HG02763 (cell line): ENCODE measurements around the gene ZNF90.
"Not testable (repeated sequence)": the region's sequence is repeated elsewhere in the genome, so short reads cannot be mapped to it uniquely, and the experiment has no call there.

Experiments
- ATAC-seq: cut with Tn5 transposase; IDR thresholded peaks from one replicate; pipeline ENCODE4 v1.9.1; 2021; ENCODE audit warnings: mild to moderate bottlenecking, moderate library complexity; ENCODE audit not compliant: unreplicated experiment

ZNF90 gene

GRCh38 chr19:20077791-20078463, at the start of gene ZNF90:
TSS of gene ZNF90 (plus strand) at chr19:20078000. CDS start at chr19:20078133, 133 bp downstream.
- ATAC-seq, result peak; percentile 93

- no peak for ATAC-seq
These were observed 49.2 kb upstream of the ZNF90 start for GRCh38 chr19:20028611-20029010.

DNA sequence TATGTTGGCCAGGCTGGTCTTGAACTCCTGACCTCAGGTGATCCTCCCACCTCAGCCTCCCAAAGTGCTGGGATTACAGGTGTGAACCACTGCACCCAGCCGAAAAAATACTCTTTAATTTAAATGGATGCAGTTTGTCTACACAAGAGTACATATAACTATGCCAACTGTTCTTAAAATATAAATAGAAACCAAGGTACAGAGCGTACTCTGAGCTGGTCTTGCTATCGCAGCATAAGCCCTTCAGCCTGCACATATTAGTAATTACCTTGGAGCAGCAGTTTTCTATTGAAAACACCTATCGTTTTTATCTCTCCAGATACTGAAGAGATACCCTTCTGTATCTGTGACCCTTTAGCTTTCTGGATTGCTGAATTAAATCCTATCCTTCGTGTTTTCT, 41.9 kb upstream of the ZNF90 start:
- no peak for ATAC-seq

- ATAC-seq, result no peak
These were observed 39.2 kb upstream of the ZNF90 start for GRCh38 chr19:20038358-20039202.

DNA sequence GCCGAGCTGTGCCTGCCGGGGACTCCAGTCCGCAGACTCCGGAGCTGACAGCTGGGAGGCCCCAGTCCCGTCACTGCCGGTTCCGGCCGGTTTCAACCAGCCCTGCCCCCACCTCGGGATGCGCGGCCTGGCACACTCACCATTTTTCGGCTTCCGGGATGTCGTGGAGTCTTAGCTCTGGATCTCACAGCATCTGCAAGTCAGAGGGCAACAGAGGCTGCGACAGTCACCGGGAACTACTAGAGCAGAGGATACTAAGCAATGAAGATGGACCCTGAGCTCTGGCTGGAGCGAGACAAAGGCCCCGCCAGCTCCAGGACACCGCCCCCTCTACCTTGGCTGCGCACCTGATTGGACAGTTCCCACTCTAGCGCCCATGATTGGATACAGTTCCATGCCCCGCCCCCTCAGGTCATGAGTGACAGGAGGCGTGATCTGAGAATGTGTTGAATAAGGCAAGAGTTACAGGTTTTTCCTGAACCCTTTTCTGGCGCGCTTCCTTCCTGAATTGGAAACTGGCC, 38.5 kb upstream of the ZNF90 start, which contains the start of gene ZNF682:
Gene ZNF682, minus strand, starts transcription at position 303 of the 521 bp plus-strand sequence. Its CDS starts 160 bp downstream, at position 143.
- ATAC-seq, result peak; percentile 99

DNA sequence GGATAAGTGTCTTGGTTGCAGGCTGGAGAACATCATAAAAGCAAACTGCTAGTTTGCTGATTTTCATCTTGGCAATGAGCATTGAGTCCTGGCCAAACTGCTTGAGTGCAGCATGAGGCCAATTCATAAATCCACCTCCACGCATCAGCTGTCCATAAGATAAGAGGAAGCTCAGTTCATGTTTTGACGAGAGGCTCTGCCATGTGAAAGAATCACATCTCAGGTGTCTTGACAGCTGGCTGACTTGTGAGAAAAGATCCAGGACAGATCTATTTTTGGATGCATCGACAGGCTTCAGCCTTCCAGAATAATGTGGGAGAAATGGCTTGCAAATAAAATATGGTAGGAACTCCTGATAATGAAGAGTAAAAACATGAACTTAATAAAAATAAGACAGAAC, 33.1 kb upstream of the ZNF90 start:
- ATAC-seq, result no peak

GRCh38 chr19:20045742-20046141, 32.1 kb upstream of the ZNF90 start:
- ATAC-seq, result not testable (repeated sequence)

- peak; percentile 91 for ATAC-seq
These were observed 25.7 kb upstream of the ZNF90 start for GRCh38 chr19:20051841-20052768.

GRCh38 chr19:20058738-20059137, 19.1 kb upstream of the ZNF90 start:
- not testable (repeated sequence) for ATAC-seq

DNA sequence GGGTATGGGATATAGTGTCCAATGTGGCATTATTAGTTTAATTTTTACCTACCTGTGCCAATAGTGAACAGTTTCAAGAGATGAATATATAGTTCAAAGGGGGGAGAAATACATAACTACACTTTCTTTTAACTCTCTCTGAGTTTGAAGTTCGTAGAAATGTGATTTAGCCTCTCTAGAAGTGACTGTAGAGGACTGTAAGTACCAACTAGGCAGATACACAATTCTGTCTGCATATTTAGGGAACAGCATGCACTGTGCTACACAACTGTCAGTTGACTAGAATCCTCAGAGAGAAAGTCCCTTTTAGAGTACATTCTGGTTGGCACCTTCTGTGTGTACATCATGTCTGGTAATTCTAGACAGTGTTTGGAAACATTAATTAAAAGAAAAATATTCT, 17.5 kb upstream of the ZNF90 start:
- ATAC-seq, result no peak

- no peak for ATAC-seq
These were observed 10.9 kb upstream of the ZNF90 start for GRCh38 chr19:20066861-20067260.

- ATAC-seq, result no peak
These were observed 9.9 kb upstream of the ZNF90 start for GRCh38 chr19:20067943-20068342.

GRCh38 chr19:20068559-20068958, 9.2 kb upstream of the ZNF90 start:
- not testable (repeated sequence) for ATAC-seq

DNA sequence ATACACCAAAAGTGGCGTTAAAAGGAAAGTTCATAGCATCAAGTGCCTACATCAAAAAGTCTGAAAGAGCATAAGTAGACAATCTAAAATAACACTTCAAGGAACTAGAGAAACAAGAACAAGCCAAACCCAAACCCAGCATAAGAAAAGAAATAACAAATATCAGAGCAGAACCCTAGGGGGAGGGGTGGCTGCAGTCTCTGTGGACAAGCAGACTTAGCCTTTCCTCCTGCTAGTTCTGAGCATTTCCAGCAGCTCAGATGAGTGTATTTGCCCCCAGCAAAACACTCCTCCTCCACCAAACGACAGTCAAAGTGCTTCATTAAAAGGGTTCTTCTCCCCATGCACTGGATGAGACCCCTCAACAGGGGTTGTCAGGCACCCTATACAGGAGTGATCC, 7.1 kb upstream of the ZNF90 start:
- no peak for ATAC-seq

DNA sequence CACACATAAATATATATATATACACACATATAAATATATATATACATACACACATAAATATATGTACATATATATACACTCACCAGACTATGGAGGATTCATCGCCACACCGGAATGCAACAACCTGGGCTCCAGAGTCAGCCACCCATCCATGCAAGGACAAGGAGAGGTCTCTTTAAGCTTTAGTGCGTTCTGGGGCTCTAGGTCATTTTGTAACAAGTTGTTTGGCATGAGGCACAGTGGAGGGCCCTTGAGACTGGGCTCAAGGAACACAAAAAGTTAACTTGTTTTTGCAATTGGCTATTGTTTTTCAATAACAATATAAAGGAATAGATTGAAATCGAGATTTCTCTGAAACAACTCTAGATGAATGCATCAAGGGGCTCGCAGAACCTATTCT, 4.9 kb upstream of the ZNF90 start:
- no peak for ATAC-seq

DNA sequence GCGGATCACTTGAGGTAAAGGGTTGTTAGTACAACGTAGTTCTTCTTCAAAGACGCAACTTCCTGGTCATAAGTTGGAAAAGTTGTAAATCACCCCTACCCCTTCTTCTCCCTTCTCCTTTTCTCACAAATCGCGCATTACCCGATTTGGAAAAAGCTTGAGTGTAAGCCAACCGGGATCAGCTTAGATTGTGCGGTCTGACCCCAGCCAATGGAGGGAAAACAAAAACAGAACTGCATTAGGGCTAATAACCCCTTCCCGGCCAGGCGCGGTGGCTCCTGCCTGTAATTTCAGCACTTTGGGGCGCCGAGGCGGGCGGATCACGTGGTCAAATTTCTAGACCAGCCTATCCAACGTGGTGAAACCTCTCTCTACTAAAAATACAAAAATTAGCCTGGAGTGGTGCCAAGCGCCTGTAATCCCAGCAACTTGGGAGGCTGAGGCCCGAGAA, 806 bp downstream of the ZNF90 start:
- no peak for ATAC-seq

DNA sequence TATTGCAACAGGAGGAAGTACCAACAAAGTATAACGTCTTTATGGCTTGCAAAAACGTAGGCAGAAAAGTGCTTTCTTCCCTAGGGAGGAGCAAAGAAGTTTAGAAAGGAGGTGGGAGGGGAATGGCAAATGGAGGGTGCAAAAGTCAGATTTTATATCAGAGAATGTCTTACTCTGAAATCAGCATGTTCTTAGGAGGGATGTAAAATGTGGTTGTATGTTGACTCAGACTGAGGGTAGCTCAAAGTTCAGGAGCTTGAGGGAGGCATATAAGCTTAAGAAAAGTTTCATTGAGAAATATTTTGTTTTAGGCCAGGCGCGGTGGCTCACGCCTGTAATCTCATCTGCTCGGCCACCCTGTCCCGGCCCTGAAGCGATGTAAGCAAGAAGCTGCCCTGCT, 1.7 kb downstream of the ZNF90 start:
- ATAC-seq, result no peak

DNA sequence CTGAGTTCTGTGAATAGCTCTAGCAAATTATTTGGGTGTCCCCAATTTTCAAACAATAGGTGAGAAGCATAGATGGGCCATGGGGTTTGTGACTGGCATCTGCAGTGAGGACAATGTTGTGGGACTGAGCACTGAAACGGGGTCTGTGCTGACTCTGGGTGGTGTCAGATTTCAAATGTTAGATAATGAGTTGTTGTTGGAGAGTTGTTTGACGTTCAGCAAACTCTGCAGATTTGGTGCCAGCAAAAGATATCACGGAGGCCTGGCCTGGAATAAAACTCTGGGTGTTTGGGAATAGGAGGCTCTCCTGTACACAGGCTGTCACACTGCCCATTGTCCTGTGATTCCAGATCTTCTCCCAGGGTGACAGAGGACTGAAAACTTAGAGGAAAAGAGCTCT, 2.9 kb downstream of the ZNF90 start:
- no peak for ATAC-seq

GRCh38 chr19:20082232-20082833, 4.5 kb downstream of the ZNF90 start:
- ATAC-seq, result not testable (repeated sequence)

DNA sequence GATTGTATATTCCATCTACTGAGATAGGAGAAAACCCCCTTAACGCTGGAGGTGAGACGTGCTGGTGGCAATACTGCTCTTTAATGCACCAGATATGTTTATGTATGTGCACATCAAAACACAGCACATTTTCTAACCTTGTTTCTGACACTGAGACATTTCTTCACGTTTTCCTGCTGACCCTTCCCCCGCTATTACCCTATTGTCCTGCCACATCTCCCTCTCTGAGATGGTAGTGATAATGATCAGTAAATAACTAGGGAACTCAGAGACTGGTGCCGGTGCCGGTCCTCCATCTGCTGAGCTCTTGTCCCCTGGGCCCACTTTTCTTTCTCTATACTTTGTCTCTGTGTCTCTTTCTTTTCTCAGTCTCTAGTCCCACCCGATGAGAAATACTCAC, 5.1 kb downstream of the ZNF90 start:
- ATAC-seq, result not testable (repeated sequence)
